Measurements from ENCODE around the gene IGFL4. TPM values are rescaled to one million over a fixed set of nuclear protein-coding genes. Genes with fewer than 3 reads are reported as not detected.

The IGFL4 gene
- total and polyA plus RNA-seq, 9 of the 15 experiments (the other 6 are each of a cell fraction or from before 2014, with no cell fraction given), result not detected

DNA sequence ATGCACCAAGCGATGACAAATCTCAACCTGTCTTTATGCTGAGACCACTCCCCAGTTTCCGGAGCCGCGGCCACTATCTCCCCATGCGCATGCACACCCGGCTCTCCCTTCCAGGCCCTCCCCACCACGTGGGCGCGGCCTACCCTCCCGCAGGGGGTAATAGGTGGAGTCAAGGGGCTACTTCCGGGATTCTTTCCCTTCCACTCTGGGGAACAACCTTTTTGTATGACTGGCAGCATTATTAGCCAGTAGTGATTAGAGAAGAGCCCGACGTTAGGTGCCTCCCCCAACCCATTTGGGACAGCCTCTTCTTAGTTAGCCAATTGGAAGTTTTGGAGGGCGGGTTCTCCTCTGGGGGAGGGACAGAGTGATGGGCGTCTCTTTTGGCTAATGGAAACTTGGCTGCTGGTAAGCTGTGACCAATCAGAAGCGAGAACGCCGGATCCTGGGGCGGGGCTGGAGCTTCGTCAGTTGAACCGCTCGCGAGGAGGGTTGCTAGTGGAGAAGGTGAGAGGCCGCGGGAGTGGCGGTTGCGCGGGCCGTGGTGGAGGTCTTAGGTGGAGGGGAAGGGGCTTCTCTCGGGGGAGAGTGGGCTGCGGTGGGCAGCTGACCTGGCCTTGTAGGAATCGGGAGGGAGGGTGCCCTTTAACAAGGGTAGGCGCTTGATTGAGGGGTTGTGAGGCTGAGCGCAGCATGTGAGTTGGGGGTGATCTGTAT lies 45.6 kb downstream of the IGFL4 start, which contains the start of gene CCDC61 (continued):
- no peak for TF ChIP-seq KLF10 (CRISPR knock-in tag; IDR thresholded peaks at IDR 0.05)
- no peak for TF ChIP-seq NCOA2 (IDR thresholded peaks at IDR 0.05; ENCODE audit: partially characterized antibody in 2 of 2)
- TF ChIP-seq PPARD (CRISPR knock-in tag; IDR thresholded peaks at IDR 0.05), result no peak
- no peak for TF ChIP-seq PTBP1 (IDR thresholded peaks at IDR 0.05; ENCODE audit: low read depth, low read length)
- no peak for TF ChIP-seq MTA2 (IDR thresholded peaks at IDR 0.05; ENCODE audit: low read depth)
- no peak for TF ChIP-seq MAFG (tag; conservative IDR thresholded peaks at IDR 0.05)
- no peak for TF ChIP-seq RBM34 (IDR thresholded peaks at IDR 0.05; ENCODE audit: borderline replicate concordance, insufficient read depth, low read length)
- peak; percentile 98 for TF ChIP-seq ASH1L (IDR thresholded peaks at IDR 0.05; ENCODE audit: borderline replicate concordance, low read depth, partially characterized antibody)
- no peak for TF ChIP-seq PHTF2 (CRISPR knock-in tag; IDR thresholded peaks at IDR 0.05)
- TF ChIP-seq MYC (IDR thresholded peaks at IDR 0.05; ENCODE audit: low read depth, low read length), result peak; percentile 98
- no peak for TF ChIP-seq MYC (CRISPR knock-in tag; IDR thresholded peaks at IDR 0.05; ENCODE audit: borderline replicate concordance, low read depth)
- TF ChIP-seq NCOA1 (IDR thresholded peaks at IDR 0.05; ENCODE audit: low read depth), result no peak
- TF ChIP-seq FIP1L1 (IDR thresholded peaks at IDR 0.05; ENCODE audit: low read depth, low read length, poor library complexity, severe bottlenecking), result no peak
- TF ChIP-seq, protein P1, sequence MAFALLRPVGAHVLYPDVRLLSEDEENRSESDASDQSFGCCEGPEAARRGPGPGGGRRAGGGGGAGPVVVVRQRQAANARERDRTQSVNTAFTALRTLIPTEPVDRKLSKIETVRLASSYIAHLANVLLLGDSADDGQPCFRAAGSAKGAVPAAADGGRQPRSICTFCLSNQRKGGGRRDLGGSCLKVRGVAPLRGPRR (CRISPR knock-in tag; IDR thresholded peaks at IDR 0.05), result no peak
- TF ChIP-seq CBFB (CRISPR knock-in tag; IDR thresholded peaks at IDR 0.05), result no peak
- peak; percentile 47; the same call in 1 of the 2 replicates for TF ChIP-seq L3MBTL2 (IDR thresholded peaks at IDR 0.05)
- TF ChIP-seq CHCHD3 (CRISPR knock-in tag; IDR thresholded peaks at IDR 0.05), result no peak
- no peak for TF ChIP-seq ZNF444 (CRISPR knock-in tag; IDR thresholded peaks at IDR 0.05)
- TF ChIP-seq HCFC1 (IDR thresholded peaks at IDR 0.05; ENCODE audit: low read depth, low read length), result peak; percentile 41; the same call in 1 of the 2 replicates
- peak in 1 of 2 experiments; percentile 69 for TF ChIP-seq AFF1 (IDR thresholded peaks at IDR 0.05; ENCODE audit: low read depth in 1 of 2, partially characterized antibody in 2 of 2)
- TF ChIP-seq, protein P2, sequence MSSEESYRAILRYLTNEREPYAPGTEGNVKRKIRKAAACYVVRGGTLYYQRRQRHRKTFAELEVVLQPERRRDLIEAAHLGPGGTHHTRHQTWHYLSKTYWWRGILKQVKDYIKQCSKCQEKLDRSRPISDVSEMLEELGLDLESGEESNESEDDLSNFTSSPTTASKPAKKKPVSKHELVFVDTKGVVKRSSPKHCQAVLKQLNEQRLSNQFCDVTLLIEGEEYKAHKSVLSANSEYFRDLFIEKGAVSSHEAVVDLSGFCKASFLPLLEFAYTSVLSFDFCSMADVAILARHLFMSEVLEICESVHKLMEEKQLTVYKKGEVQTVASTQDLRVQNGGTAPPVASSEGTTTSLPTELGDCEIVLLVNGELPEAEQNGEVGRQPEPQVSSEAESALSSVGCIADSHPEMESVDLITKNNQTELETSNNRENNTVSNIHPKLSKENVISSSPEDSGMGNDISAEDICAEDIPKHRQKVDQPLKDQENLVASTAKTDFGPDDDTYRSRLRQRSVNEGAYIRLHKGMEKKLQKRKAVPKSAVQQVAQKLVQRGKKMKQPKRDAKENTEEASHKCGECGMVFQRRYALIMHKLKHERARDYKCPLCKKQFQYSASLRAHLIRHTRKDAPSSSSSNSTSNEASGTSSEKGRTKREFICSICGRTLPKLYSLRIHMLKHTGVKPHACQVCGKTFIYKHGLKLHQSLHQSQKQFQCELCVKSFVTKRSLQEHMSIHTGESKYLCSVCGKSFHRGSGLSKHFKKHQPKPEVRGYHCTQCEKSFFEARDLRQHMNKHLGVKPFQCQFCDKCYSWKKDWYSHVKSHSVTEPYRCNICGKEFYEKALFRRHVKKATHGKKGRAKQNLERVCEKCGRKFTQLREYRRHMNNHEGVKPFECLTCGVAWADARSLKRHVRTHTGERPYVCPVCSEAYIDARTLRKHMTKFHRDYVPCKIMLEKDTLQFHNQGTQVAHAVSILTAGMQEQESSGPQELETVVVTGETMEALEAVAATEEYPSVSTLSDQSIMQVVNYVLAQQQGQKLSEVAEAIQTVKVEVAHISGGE (CRISPR knock-in tag; IDR thresholded peaks at IDR 0.05), result no peak
